GM21528 (cell line): ENCODE data around the gene PAPSS2.
"Not testable (repeated sequence)": the region's sequence is repeated elsewhere in the genome, so short reads cannot be mapped to it uniquely, and the experiment has no call there.

Experiments
- ATAC-seq: cut with Tn5 transposase; IDR thresholded peaks from one replicate; pipeline ENCODE4 v1.9.1; 2021; ENCODE audit warnings: mild to moderate bottlenecking, moderate library complexity; ENCODE audit not compliant: unreplicated experiment, low FRiP score

PAPSS2 gene

GRCh38 chr10:87700031-87700796, 40.5 kb downstream of the PAPSS2 start:
- ATAC-seq = no peak

- ATAC-seq = no peak
Observed at GRCh38 chr10:87702260-87702972, 42.7 kb downstream of the PAPSS2 start.

GRCh38 chr10:87702973-87703294, 43.3 kb downstream of the PAPSS2 start:
- ATAC-seq = no peak

GRCh38 chr10:87703771-87704170, 44.1 kb downstream of the PAPSS2 start:
- no peak for ATAC-seq

- ATAC-seq = no peak
Observed at GRCh38 chr10:87705339-87705738, 45.7 kb downstream of the PAPSS2 start.

GRCh38 chr10:87706731-87707130, 47.1 kb downstream of the PAPSS2 start:
- ATAC-seq = no peak

GRCh38 chr10:87707254-87707653, 47.6 kb downstream of the PAPSS2 start:
- no peak for ATAC-seq

- ATAC-seq = no peak
Observed at GRCh38 chr10:87712913-87713616, 53.4 kb downstream of the PAPSS2 start.

- no peak for ATAC-seq
Observed at GRCh38 chr10:87713707-87714106, 54.0 kb downstream of the PAPSS2 start.

- no peak for ATAC-seq
Observed at GRCh38 chr10:87715552-87716347, 56.1 kb downstream of the PAPSS2 start.

GRCh38 chr10:87716348-87716670, 56.6 kb downstream of the PAPSS2 start:
- no peak for ATAC-seq

- no peak for ATAC-seq
Observed at GRCh38 chr10:87720665-87721064, 61.0 kb downstream of the PAPSS2 start.

- ATAC-seq = no peak
Observed at GRCh38 chr10:87721781-87722180, 62.1 kb downstream of the PAPSS2 start.

- no peak for ATAC-seq
Observed at GRCh38 chr10:87722716-87723115, 63.0 kb downstream of the PAPSS2 start.

- ATAC-seq = no peak
Observed at GRCh38 chr10:87723500-87723899, 63.8 kb downstream of the PAPSS2 start.

GRCh38 chr10:87724789-87725188, 65.1 kb downstream of the PAPSS2 start:
- no peak for ATAC-seq

- ATAC-seq = no peak
Observed at GRCh38 chr10:87729940-87730339, 70.3 kb downstream of the PAPSS2 start.

- ATAC-seq = no peak
Observed at GRCh38 chr10:87733081-87733480, 73.4 kb downstream of the PAPSS2 start.

GRCh38 chr10:87734987-87735827, 75.5 kb downstream of the PAPSS2 start:
- ATAC-seq = no peak

GRCh38 chr10:87738253-87738652, 78.6 kb downstream of the PAPSS2 start:
- ATAC-seq = not testable (repeated sequence)
